Measurements from ENCODE around the gene DOK6. TPM values are rescaled to one million over a fixed set of nuclear protein-coding genes. Genes with fewer than 3 reads are reported as not detected.

Gene DOK6
- total RNA-seq, 1 donor = 3.6 TPM

GRCh38 chr18:69880083-69880482 is 479.4 kb downstream of the DOK6 start:
- Histone ChIP-seq H3K79me2 (ENCODE audit: insufficient read depth, low read length) (no peaks in the 10 kb centered on the region), H3K4me2 (ENCODE audit: insufficient read depth, low read length) (no peak overlapping the region), H3K27me3 (ENCODE audit: insufficient read depth, low read length) (no peaks in the 10 kb centered on the region), H4K20me1 (ENCODE audit: insufficient read depth, low read length) (no peaks in the 10 kb centered on the region), H3K36me3 (ENCODE audit: insufficient read depth, low read length) (no peaks in the 10 kb centered on the region), H2AFZ (ENCODE audit: low read length) (no peak overlapping the region), H3K9me3 (ENCODE audit: low read depth, low read length) (no peaks in the 10 kb centered on the region), H3K27ac (ENCODE audit: low read depth, low read length) (no peak overlapping the region), H3K4me3 (ENCODE audit: insufficient read depth, low read length) (no peak overlapping the region), H3K4me1 (ENCODE audit: insufficient read depth, low read length) (peaks cover 4% of the 10 kb centered on the region)
- TF ChIP-seq CTCF (IDR thresholded peaks at IDR 0.05; ENCODE audit: extremely low read depth, low read depth, low read length) = no peak
- DNase-seq (ENCODE audit: insufficient read length, low spot score, missing footprints) = no peak

GRCh38 chr18:69882965-69883668 is 482.4 kb downstream of the DOK6 start:
- Histone ChIP-seq H3K9me3 (ENCODE audit: low read depth, low read length) (no peaks in the 10 kb centered on the region), H3K36me3 (ENCODE audit: insufficient read depth, low read length) (no peaks in the 10 kb centered on the region), H3K4me1 (ENCODE audit: insufficient read depth, low read length) (peaks cover 4% of the 10 kb centered on the region), H2AFZ (ENCODE audit: low read length) (no peak overlapping the region), H3K4me3 (ENCODE audit: insufficient read depth, low read length) (no peak overlapping the region), H3K79me2 (ENCODE audit: insufficient read depth, low read length) (no peaks in the 10 kb centered on the region), H3K27ac (ENCODE audit: low read depth, low read length) (no peak overlapping the region), H3K27me3 (ENCODE audit: insufficient read depth, low read length) (no peaks in the 10 kb centered on the region), H4K20me1 (ENCODE audit: insufficient read depth, low read length) (no peaks in the 10 kb centered on the region), H3K4me2 (ENCODE audit: insufficient read depth, low read length) (no peak overlapping the region)
- no peak for DNase-seq (ENCODE audit: insufficient read length, low spot score, missing footprints)
- no peak for TF ChIP-seq CTCF (IDR thresholded peaks at IDR 0.05; ENCODE audit: extremely low read depth, low read depth, low read length)

- TF ChIP-seq CTCF (IDR thresholded peaks at IDR 0.05; ENCODE audit: extremely low read depth, low read depth, low read length) = no peak
- Histone ChIP-seq H4K20me1 (ENCODE audit: insufficient read depth, low read length) (no peaks in the 10 kb centered on the region), H3K79me2 (ENCODE audit: insufficient read depth, low read length) (no peaks in the 10 kb centered on the region), H3K27me3 (ENCODE audit: insufficient read depth, low read length) (no peaks in the 10 kb centered on the region), H3K4me1 (ENCODE audit: insufficient read depth, low read length) (peaks cover 4% of the 10 kb centered on the region), H3K9me3 (ENCODE audit: low read depth, low read length) (no peaks in the 10 kb centered on the region), H3K27ac (ENCODE audit: low read depth, low read length) (no peak overlapping the region), H3K4me2 (ENCODE audit: insufficient read depth, low read length) (no peak overlapping the region), H3K4me3 (ENCODE audit: insufficient read depth, low read length) (no peak overlapping the region), H2AFZ (ENCODE audit: low read length) (no peak overlapping the region), H3K36me3 (ENCODE audit: insufficient read depth, low read length) (no peaks in the 10 kb centered on the region)
- DNase-seq (ENCODE audit: insufficient read length, low spot score, missing footprints) = no peak
Observed at GRCh38 chr18:69883781-69884180, 483.1 kb downstream of the DOK6 start.

- Histone ChIP-seq H3K36me3 (ENCODE audit: insufficient read depth, low read length) (no peaks in the 10 kb centered on the region), H3K4me3 (ENCODE audit: insufficient read depth, low read length) (no peak overlapping the region), H4K20me1 (ENCODE audit: insufficient read depth, low read length) (no peaks in the 10 kb centered on the region), H2AFZ (ENCODE audit: low read length) (no peak overlapping the region), H3K4me1 (ENCODE audit: insufficient read depth, low read length) (peaks cover 4% of the 10 kb centered on the region), H3K79me2 (ENCODE audit: insufficient read depth, low read length) (no peaks in the 10 kb centered on the region), H3K9me3 (ENCODE audit: low read depth, low read length) (no peaks in the 10 kb centered on the region), H3K27me3 (ENCODE audit: insufficient read depth, low read length) (no peaks in the 10 kb centered on the region), H3K4me2 (ENCODE audit: insufficient read depth, low read length) (no peak overlapping the region), H3K27ac (ENCODE audit: low read depth, low read length) (no peak overlapping the region)
- no peak for DNase-seq (ENCODE audit: insufficient read length, low spot score, missing footprints)
- no peak for TF ChIP-seq CTCF (IDR thresholded peaks at IDR 0.05; ENCODE audit: extremely low read depth, low read depth, low read length)
Observed at GRCh38 chr18:69885355-69885754, 484.7 kb downstream of the DOK6 start.

Data from osteoblast (primary cell).